ENCODE data around the gene OR1N2. TPM values are rescaled to one million over a fixed set of nuclear protein-coding genes. Genes with fewer than 3 reads are reported as not detected.
"Not testable (repeated sequence)": the region's sequence is repeated elsewhere in the genome, so short reads cannot be mapped to it uniquely, and the experiment has no call there.

OR1N2 gene
- total and polyA plus RNA-seq, 10 donors = not detected

GRCh38 chr9:122536134-122536533 is 16.8 kb upstream of the OR1N2 start:
- no peaks in the 10 kb centered on the region for H3K27me3 ChIP-seq (replicated peaks in 1 of 7)
- H3K4me1 ChIP-seq = no peaks in the 10 kb centered on the region
- DNase-seq = no peak
- TF ChIP-seq POLR2A (IDR thresholded peaks at IDR 0.05) (no peak), POLR2AphosphoS5 (IDR thresholded peaks at IDR 0.05) (no peak), CTCF (IDR thresholded peaks at IDR 0.05 in 8 of 11, conservative IDR thresholded peaks at IDR 0.05 in 3 of 11) (no peak)
- WGBS, 5 donors = 90 to 97% (median 92%) methylated on average over 1 of the region's 1 CpG
- H3K27ac ChIP-seq = no peak overlapping the region
- intact Hi-C loops (cut with DNase I; ENCODE audit: low total_unique reads) = no loop called here
- H3K36me3 ChIP-seq = no peaks in the 10 kb centered on the region
- peaks cover 0 to 8% (median 0%) of the 10 kb centered on the region in 8 donors for H3K9me3 ChIP-seq
- H3K4me3 ChIP-seq = no peak overlapping the region

GRCh38 chr9:122537066-122537465 is 15.8 kb upstream of the OR1N2 start:
- WGBS, 5 donors = 68 to 85% (median 72%) methylated on average over 7 of the region's 7 CpGs
- H3K36me3 ChIP-seq; H3K9me3 ChIP-seq; H3K4me3 ChIP-seq; intact Hi-C loops (cut with DNase I; ENCODE audit: low total_unique reads); DNase-seq; H3K4me1 ChIP-seq; H3K27ac ChIP-seq; H3K27me3 ChIP-seq (replicated peaks in 1 of 7): not testable (repeated sequence)

GRCh38 chr9:122538757-122539156 is 14.2 kb upstream of the OR1N2 start:
- Histone ChIP-seq H3K36me3 (no peaks in the 10 kb centered on the region), H3K4me1 (no peaks in the 10 kb centered on the region), H3K27me3 (replicated peaks in 1 of 7) (no peaks in the 10 kb centered on the region), H3K9me3 (peaks cover 0 to 8% (median 0%) of the 10 kb centered on the region in 8 donors), H3K4me3 (no peak overlapping the region), H3K27ac (no peak overlapping the region)
- WGBS, 5 donors = 53 to 79% (median 77%) methylated on average over 2 of the region's 2 CpGs
- TF ChIP-seq POLR2AphosphoS5 (IDR thresholded peaks at IDR 0.05) (no peak), POLR2A (IDR thresholded peaks at IDR 0.05) (no peak), CTCF (IDR thresholded peaks at IDR 0.05 in 8 of 11, conservative IDR thresholded peaks at IDR 0.05 in 3 of 11) (no peak)
- intact Hi-C loops (cut with DNase I; ENCODE audit: low total_unique reads) = no loop called here
- no peak for DNase-seq

- WGBS, 5 donors = 63 to 81% (median 68%) methylated on average over 8 of the region's 8 CpGs
- H3K27ac ChIP-seq = no peak overlapping the region
- intact Hi-C loops (cut with DNase I; ENCODE audit: low total_unique reads) = no loop called here
- H3K4me3 ChIP-seq = no peak overlapping the region
- no peaks in the 10 kb centered on the region for H3K4me1 ChIP-seq
- no peaks in the 10 kb centered on the region for H3K36me3 ChIP-seq
- no peaks in the 10 kb centered on the region for H3K9me3 ChIP-seq
- H3K27me3 ChIP-seq (replicated peaks in 1 of 7) = peaks cover 0 to 3% (median 0%) of the 10 kb centered on the region in 7 donors
- DNase-seq = no peak
- TF ChIP-seq POLR2AphosphoS5 (IDR thresholded peaks at IDR 0.05) (no peak), CTCF (IDR thresholded peaks at IDR 0.05 in 8 of 11, conservative IDR thresholded peaks at IDR 0.05 in 3 of 11) (no peak), POLR2A (IDR thresholded peaks at IDR 0.05) (no peak)
These were observed 6.7 kb upstream of the OR1N2 start for GRCh38 chr9:122546196-122546595.

- Histone ChIP-seq H3K9me3 (no peaks in the 10 kb centered on the region), H3K27ac (no peak overlapping the region), H3K27me3 (replicated peaks in 1 of 7) (peaks cover 0 to 6% (median 0%) of the 10 kb centered on the region in 7 donors), H3K36me3 (no peaks in the 10 kb centered on the region), H3K4me3 (no peak overlapping the region), H3K4me1 (no peaks in the 10 kb centered on the region)
- 61 to 85% (median 83%) methylated on average over 5 of the region's 5 CpGs for WGBS, 5 donors
- no peak for DNase-seq
- intact Hi-C loops (cut with DNase I; ENCODE audit: low total_unique reads) = no loop called here
- TF ChIP-seq POLR2A (IDR thresholded peaks at IDR 0.05) (no peak), CTCF (IDR thresholded peaks at IDR 0.05 in 8 of 11, conservative IDR thresholded peaks at IDR 0.05 in 3 of 11) (no peak), POLR2AphosphoS5 (IDR thresholded peaks at IDR 0.05) (no peak)
These were observed 1.5 kb upstream of the OR1N2 start for GRCh38 chr9:122551371-122551770.
